IMR-90 (cell line): ENCODE data around the gene LGI4.

Experiments
- POLR2A ChIP-seq: IDR thresholded peaks from 2 replicates; pipeline ENCODE4 v1.6.1; 2012; ENCODE audit warnings: mild to moderate bottlenecking, low read depth, low read length
- RFX5 ChIP-seq: IDR thresholded peaks from 2 replicates; pipeline ENCODE4 v1.8.0; 2012; ENCODE audit warnings: low read depth, mild to moderate bottlenecking, low read length, moderate library complexity
- TF ChIP-seq, protein P1 (sequence below): conservative IDR thresholded peaks from 2 replicates; pipeline ENCODE4 v1.5.1; 2012; ENCODE audit warnings: mild to moderate bottlenecking, low read depth, low read length, improper control_type of control experiment

DNA sequence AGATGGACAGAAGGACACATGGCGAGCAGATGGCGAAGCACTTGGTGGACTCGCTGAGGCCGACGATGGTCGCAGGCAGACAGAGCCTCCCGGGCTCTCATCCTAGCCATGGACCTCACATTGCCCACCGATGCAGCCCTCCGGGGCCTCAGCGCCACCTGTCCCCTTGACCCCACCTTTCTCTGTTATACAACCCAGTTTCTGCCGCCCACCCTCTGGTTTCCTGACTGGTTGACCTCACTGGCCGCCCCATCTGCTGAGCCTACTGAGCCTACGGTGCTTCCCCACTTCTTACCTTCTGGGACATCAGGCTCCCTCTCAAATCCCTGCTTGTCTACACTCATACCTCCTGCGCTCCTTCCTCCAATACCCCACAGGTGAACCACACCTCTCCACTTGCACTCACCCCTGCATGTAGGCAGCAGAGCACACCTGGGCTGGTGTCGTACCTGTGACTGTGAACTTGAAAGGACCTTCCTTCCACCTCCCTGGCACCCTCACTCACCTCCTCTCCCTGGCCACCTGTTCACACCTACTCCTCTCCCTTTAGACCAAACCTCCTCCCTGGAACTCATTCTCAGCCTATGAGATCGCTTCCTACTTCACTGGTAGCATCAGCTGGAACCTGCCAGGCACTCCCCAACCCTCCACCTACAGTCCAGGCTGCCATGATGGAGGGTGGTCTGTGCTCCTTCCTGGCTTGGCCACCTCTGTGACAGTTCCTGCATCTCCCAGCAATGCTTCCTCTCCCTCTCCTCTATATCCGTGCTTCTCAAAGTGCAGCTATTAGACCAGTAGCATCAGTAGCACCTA is 57.2 kb downstream of the LGI4 start:
- TF ChIP-seq, protein P1, sequence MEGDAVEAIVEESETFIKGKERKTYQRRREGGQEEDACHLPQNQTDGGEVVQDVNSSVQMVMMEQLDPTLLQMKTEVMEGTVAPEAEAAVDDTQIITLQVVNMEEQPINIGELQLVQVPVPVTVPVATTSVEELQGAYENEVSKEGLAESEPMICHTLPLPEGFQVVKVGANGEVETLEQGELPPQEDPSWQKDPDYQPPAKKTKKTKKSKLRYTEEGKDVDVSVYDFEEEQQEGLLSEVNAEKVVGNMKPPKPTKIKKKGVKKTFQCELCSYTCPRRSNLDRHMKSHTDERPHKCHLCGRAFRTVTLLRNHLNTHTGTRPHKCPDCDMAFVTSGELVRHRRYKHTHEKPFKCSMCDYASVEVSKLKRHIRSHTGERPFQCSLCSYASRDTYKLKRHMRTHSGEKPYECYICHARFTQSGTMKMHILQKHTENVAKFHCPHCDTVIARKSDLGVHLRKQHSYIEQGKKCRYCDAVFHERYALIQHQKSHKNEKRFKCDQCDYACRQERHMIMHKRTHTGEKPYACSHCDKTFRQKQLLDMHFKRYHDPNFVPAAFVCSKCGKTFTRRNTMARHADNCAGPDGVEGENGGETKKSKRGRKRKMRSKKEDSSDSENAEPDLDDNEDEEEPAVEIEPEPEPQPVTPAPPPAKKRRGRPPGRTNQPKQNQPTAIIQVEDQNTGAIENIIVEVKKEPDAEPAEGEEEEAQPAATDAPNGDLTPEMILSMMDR, result no peak
- TF ChIP-seq POLR2A (no peak), RFX5 (no peak)
